Esophagus muscularis mucosa (tissue), 3 donors: ENCODE results near the gene ZSWIM4.

Experiments used
- POLR2A ChIP-seq: fragments of 450-650 bp; IDR thresholded peaks from one replicate; pipeline ENCODE4 v1.6.1; 2017; ENCODE audit warnings: antibody characterized with exemption, moderate library complexity, mild to moderate bottlenecking, low read depth
- POLR2AphosphoS5 ChIP-seq, 2 donors: sonication (generic); formaldehyde crosslinking; IDR thresholded peaks; one replicate each; pipeline ENCODE4 v1.6.1; 2017; ENCODE audit warnings: antibody characterized with exemption in 2 of 2
- TF ChIP-seq, protein P1 (sequence below), 3 experiments: fragments of 200-600 bp in 2 of 3; fragments of 450-650 bp in 1 of 3; sonication (generic) in 2 of 3; IDR thresholded peaks; one replicate each; pipeline ENCODE4 v1.5.1; 2017 to 2019; ENCODE audit warnings: antibody characterized with exemption in 3 of 3, mild to moderate bottlenecking in 2 of 3, moderate library complexity in 1 of 3

DNA sequence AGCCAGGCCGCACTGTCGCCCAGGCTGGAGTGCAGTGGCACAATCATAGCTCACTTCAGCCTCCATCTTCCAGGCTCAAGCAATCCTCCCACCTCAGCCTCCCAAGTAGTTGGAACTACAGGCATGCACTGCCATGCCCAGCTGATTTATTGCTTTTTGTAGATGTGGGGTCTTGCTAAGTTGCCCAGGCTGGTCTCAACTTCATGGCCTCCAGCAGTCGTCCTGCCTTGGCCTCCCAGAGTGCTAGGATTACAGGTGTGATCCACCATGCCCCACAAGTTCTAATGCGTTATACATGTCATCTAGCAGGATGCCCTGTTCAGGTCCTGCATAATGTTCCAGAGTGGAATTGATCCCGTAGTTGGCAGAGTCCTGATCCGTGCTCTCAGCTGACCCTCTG is 16.4 kb upstream of the ZSWIM4 start:
- TF ChIP-seq, protein P1, sequence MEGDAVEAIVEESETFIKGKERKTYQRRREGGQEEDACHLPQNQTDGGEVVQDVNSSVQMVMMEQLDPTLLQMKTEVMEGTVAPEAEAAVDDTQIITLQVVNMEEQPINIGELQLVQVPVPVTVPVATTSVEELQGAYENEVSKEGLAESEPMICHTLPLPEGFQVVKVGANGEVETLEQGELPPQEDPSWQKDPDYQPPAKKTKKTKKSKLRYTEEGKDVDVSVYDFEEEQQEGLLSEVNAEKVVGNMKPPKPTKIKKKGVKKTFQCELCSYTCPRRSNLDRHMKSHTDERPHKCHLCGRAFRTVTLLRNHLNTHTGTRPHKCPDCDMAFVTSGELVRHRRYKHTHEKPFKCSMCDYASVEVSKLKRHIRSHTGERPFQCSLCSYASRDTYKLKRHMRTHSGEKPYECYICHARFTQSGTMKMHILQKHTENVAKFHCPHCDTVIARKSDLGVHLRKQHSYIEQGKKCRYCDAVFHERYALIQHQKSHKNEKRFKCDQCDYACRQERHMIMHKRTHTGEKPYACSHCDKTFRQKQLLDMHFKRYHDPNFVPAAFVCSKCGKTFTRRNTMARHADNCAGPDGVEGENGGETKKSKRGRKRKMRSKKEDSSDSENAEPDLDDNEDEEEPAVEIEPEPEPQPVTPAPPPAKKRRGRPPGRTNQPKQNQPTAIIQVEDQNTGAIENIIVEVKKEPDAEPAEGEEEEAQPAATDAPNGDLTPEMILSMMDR (IDR thresholded peaks at IDR 0.05), result no peak
- TF ChIP-seq POLR2AphosphoS5 (IDR thresholded peaks at IDR 0.05) (no peak), POLR2A (no peak)
